Lung (tissue), 12 donors: ENCODE data around the gene ITPKB. TPM values are rescaled to one million over a fixed set of nuclear protein-coding genes. Genes with fewer than 3 reads are reported as not detected.
"Not testable (repeated sequence)": the region's sequence is repeated elsewhere in the genome, so short reads cannot be mapped to it uniquely, and the experiment has no call there.

Experiments used
- ATAC-seq: fragments of 200-7000 bp; cut with Tn5 transposase; one replicate; pipeline ENCODE4 v1.9.1; 2020; ENCODE audit warnings: moderate number of reproducible peaks; ENCODE audit not compliant: insufficient read depth, low FRiP score
- DNase-seq, 3 donors: peaks; one replicate each; pipeline ENCODE4 v3.0.0-alpha.2; 2013 to 2017
- H3K27ac ChIP-seq, 2 donors: one replicate each; pipeline ENCODE4 v1.5.1; 2013; ENCODE audit warnings: mild to moderate bottlenecking in 2 of 2, moderate library complexity in 2 of 2, control low read depth in 1 of 2, inconsistent platforms in 1 of 2, low read depth in 1 of 2, low read length in 1 of 2
- H3K27me3 ChIP-seq, 3 donors: one replicate each; pipeline ENCODE4 v1.5.1; 2013; ENCODE audit warnings: low read length in 2 of 3; ENCODE audit not compliant: control insufficient read depth in 3 of 3, insufficient read depth in 3 of 3
- H3K36me3 ChIP-seq, 4 donors: one replicate each; pipeline ENCODE4 v1.5.1; 2013; ENCODE audit warnings: low read length in 4 of 4, mild to moderate bottlenecking in 1 of 4, moderate library complexity in 1 of 4; ENCODE audit not compliant: control insufficient read depth in 4 of 4, insufficient read depth in 4 of 4
- H3K4me1 ChIP-seq, 5 donors: one replicate each; pipeline ENCODE4 v1.5.1; 2013; ENCODE audit warnings: low read length in 5 of 5, mild to moderate bottlenecking in 2 of 5, moderate library complexity in 1 of 5; ENCODE audit not compliant: control insufficient read depth in 5 of 5, insufficient read depth in 5 of 5
- H3K4me3 ChIP-seq: one replicate; pipeline ENCODE4 v1.5.1; 2013; ENCODE audit warnings: mild to moderate bottlenecking, control low read depth, moderate library complexity
- H3K9ac ChIP-seq, 2 donors: one replicate each; pipeline ENCODE4 v1.5.1; 2013; ENCODE audit warnings: low read length in 2 of 2, control low read depth in 1 of 2; ENCODE audit not compliant: insufficient read depth in 1 of 2
- H3K9me3 ChIP-seq, 4 donors: one replicate each; pipeline ENCODE4 v1.5.1; 2013; ENCODE audit warnings: low read length in 3 of 4, mild to moderate bottlenecking in 1 of 4, moderate library complexity in 1 of 4; ENCODE audit not compliant: control insufficient read depth in 4 of 4, insufficient read depth in 3 of 4
- WGBS, 2 donors: extraction: QIAGEN DNeasy Blood & Tissue Kit; methylation state at CpG; one replicate each; pipeline ENCODE4 v1.1.7; 2013; 5-methylcytosine and 5-hydroxymethylcytosine counted together
- polyA plus RNA-seq, 2 donors: library from polyadenylated mRNA; stranded (reverse); fragments of 200-250 nt; gene quantifications; one replicate each; pipeline ENCODE4 v1.2.1, GENCODE V29; 2013
- total RNA-seq, 2 donors: library from RNA; depleted of rRNA in 1 of 2; stranded (reverse); fragments of >200 nt in 1 of 2; gene quantifications; one replicate each; pipeline ENCODE4 v1.2.1, GENCODE V29; 2014 to 2021
- TF ChIP-seq, protein P1 (sequence below): IDR thresholded peaks from 2 replicates; pipeline ENCODE4 v1.5.1; 2012; ENCODE audit warnings: mild to moderate bottlenecking; ENCODE audit errors: control extremely low read depth, extremely low read depth
- donor health status: control.
- donor health status: control.
- donor health status: Bipolar disorder and iron deficiency.
- donor health status: healthy.
- donor health status: DM: yes; HTN: yes; CAD: no.

ITPKB gene
- total and polyA plus RNA-seq, 4 donors = 9.9 to 46.6 (median 28.1) TPM

DNA sequence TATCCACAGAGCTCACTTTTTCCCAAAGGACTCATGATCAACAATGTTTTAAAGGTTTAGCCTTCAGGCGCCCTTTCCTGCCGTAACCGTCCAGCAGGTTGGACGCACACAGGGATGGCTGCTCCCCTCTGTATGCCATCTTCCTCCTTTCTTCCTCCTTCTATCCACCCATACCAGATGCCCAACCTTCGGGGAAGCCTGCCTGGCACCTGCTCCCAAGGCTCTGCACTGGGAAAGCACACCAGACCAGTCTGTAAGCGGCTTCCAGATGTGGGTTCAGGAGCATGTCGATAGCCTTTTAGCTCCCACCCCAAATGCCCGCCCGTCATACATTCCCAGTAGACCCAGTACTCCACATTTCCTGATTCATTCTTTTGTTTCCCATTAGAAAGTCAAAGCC lies 137.6 kb downstream of the ITPKB start:
- no peaks in the 10 kb centered on the region for H3K27me3 ChIP-seq
- no peak overlapping the region for H3K9ac ChIP-seq
- peaks cover 0 to 32% (median 10%) of the 10 kb centered on the region in 5 donors for H3K4me1 ChIP-seq
- no peak for ATAC-seq
- H3K4me3 ChIP-seq = no peak overlapping the region
- H3K9me3 ChIP-seq = no peaks in the 10 kb centered on the region
- TF ChIP-seq, protein P1, sequence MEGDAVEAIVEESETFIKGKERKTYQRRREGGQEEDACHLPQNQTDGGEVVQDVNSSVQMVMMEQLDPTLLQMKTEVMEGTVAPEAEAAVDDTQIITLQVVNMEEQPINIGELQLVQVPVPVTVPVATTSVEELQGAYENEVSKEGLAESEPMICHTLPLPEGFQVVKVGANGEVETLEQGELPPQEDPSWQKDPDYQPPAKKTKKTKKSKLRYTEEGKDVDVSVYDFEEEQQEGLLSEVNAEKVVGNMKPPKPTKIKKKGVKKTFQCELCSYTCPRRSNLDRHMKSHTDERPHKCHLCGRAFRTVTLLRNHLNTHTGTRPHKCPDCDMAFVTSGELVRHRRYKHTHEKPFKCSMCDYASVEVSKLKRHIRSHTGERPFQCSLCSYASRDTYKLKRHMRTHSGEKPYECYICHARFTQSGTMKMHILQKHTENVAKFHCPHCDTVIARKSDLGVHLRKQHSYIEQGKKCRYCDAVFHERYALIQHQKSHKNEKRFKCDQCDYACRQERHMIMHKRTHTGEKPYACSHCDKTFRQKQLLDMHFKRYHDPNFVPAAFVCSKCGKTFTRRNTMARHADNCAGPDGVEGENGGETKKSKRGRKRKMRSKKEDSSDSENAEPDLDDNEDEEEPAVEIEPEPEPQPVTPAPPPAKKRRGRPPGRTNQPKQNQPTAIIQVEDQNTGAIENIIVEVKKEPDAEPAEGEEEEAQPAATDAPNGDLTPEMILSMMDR = no peak
- DNase-seq = no peak
- H3K36me3 ChIP-seq = no peaks in the 10 kb centered on the region
- no peak overlapping the region for H3K27ac ChIP-seq
- 95 to 98% methylated on average over 9 of the region's 9 CpGs for WGBS, 2 donors

GRCh38 chr1:226600254-226600653 lies 138.8 kb downstream of the ITPKB start:
- TF ChIP-seq, protein P1 = no peak
- ATAC-seq (no peak), DNase-seq (no peak)
- H3K9me3 ChIP-seq = no peaks in the 10 kb centered on the region
- peaks cover 0 to 29% (median 10%) of the 10 kb centered on the region in 5 donors for H3K4me1 ChIP-seq
- H3K27me3 ChIP-seq = no peaks in the 10 kb centered on the region
- no peak overlapping the region for H3K9ac ChIP-seq
- 87 to 92% methylated on average over 4 of the region's 4 CpGs for WGBS, 2 donors
- no peaks in the 10 kb centered on the region for H3K36me3 ChIP-seq
- H3K4me3 ChIP-seq = no peak overlapping the region
- no peak overlapping the region for H3K27ac ChIP-seq

GRCh38 chr1:226599636-226600238 lies 139.3 kb downstream of the ITPKB start:
- H3K27me3 ChIP-seq = no peaks in the 10 kb centered on the region
- H3K4me3 ChIP-seq = no peak overlapping the region
- no peak overlapping the region for H3K27ac ChIP-seq
- H3K36me3 ChIP-seq = no peaks in the 10 kb centered on the region
- no peak overlapping the region for H3K9ac ChIP-seq
- H3K9me3 ChIP-seq = peaks cover 0 to 1% (median 0%) of the 10 kb centered on the region in 4 donors
- DNase-seq (no peak), ATAC-seq (no peak)
- TF ChIP-seq, protein P1 = no peak
- H3K4me1 ChIP-seq = peaks cover 0 to 26% (median 10%) of the 10 kb centered on the region in 5 donors

GRCh38 chr1:226598955-226599354 lies 140.1 kb downstream of the ITPKB start:
- not testable (repeated sequence) for H3K4me3 ChIP-seq, H3K36me3 ChIP-seq, H3K27ac ChIP-seq, DNase-seq, H3K9me3 ChIP-seq, H3K9ac ChIP-seq, ATAC-seq, H3K27me3 ChIP-seq
- H3K4me1 ChIP-seq = peaks cover 0 to 18% (median 10%) of the 10 kb centered on the region in 5 donors
- WGBS, 2 donors = 89% methylated on average over 3 of the region's 3 CpGs
